Measurements from ENCODE around the gene CHEK2.

GRCh38 chr22:28783786-28784671 lies 42.4 kb upstream of the CHEK2 start:
- TF ChIP-seq POLR2AphosphoS5 (IDR thresholded peaks at IDR 0.05; ENCODE audit: low read depth) (no peak), CTCF (conservative IDR thresholded peaks at IDR 0.05; ENCODE audit: low read depth in 2 of 2) (no peak), EZH2phosphoT487 (IDR thresholded peaks at IDR 0.05; ENCODE audit: unreplicated experiment) (no peak), ZNF462 (CRISPR knock-in tag; IDR thresholded peaks at IDR 0.05) (no peak), NANOG (IDR thresholded peaks at IDR 0.05; ENCODE audit: borderline replicate concordance) (no peak)
